HepG2 (cell line): ENCODE measurements around the gene CD248. TPM values are rescaled to one million over a fixed set of nuclear protein-coding genes. Genes with fewer than 3 reads are reported as not detected.

Experiments
- PRPF4 ChIP-seq: fragments of 200-400 bp; formaldehyde crosslinking; IDR thresholded peaks from 2 replicates; pipeline ENCODE4 v1.6.1; 2016; ENCODE audit warnings: low read length, low read depth; ENCODE audit not compliant: poor library complexity, severe bottlenecking
- SATB2 ChIP-seq: sonication (generic); formaldehyde crosslinking; IDR thresholded peaks from 2 replicates; pipeline ENCODE4 v1.5.0; 2020; ENCODE audit warnings: missing genetic modification reagents
- SOX6 ChIP-seq, 2 experiments: fragments of 450-650 bp in 1 of 2; sonication (generic) in 1 of 2; formaldehyde crosslinking in 1 of 2; IDR thresholded peaks; 2 replicates each; pipeline versions ENCODE4 v1.4.0 to v1.6.1; 2017 to 2020; ENCODE audit warnings: antibody characterized with exemption in 1 of 2, mild to moderate bottlenecking in 1 of 2, missing genetic modification reagents in 1 of 2
- TBP ChIP-seq: sonication (generic); formaldehyde crosslinking; IDR thresholded peaks from 2 replicates; pipeline ENCODE4 v1.5.0; 2020; ENCODE audit warnings: missing genetic modification reagents
- TSC22D2 ChIP-seq: sonication (generic); formaldehyde crosslinking; IDR thresholded peaks from 2 replicates; pipeline ENCODE4 v1.5.1; 2020; ENCODE audit warnings: missing genetic modification reagents, mild to moderate bottlenecking, borderline replicate concordance
- ZMYM3 ChIP-seq: sonication (generic); formaldehyde crosslinking; IDR thresholded peaks from 2 replicates; pipeline ENCODE4 v1.5.1; 2020; ENCODE audit warnings: mild to moderate bottlenecking, missing genetic modification reagents
- ZNF75D ChIP-seq: sonication (generic); formaldehyde crosslinking; IDR thresholded peaks from 2 replicates; pipeline ENCODE4 v1.8.1; 2023; ENCODE audit warnings: missing genetic modification reagents, mild to moderate bottlenecking, borderline replicate concordance
- ZNF775 ChIP-seq: sonication (generic); formaldehyde crosslinking; IDR thresholded peaks from 2 replicates; pipeline ENCODE4 v1.4.0; 2020; ENCODE audit warnings: missing genetic modification reagents, mild to moderate bottlenecking, moderate library complexity, borderline replicate concordance
- ZNF776 ChIP-seq: sonication (generic); formaldehyde crosslinking; IDR thresholded peaks from 2 replicates; pipeline ENCODE4 v1.4.0; 2020; ENCODE audit warnings: mild to moderate bottlenecking, missing genetic modification reagents
- polyA plus RNA-seq, 8 experiments: library from polyadenylated mRNA; depleted of rRNA in 3 of 8; stranded (reverse) in 7 of 8; unstranded in 1 of 8; fragments of >200 nt; fragmentation: Illumina TruSeq in 4 of 8; extraction: Trizol in 4 of 8; gene quantifications; 2 replicates each; pipeline versions ENCODE4 v1.2.1 to v1.2.3, GENCODE V29; 2011 to 2016; ENCODE audit warnings: low read depth in 4 of 8, missing spikeins in 1 of 8, mixed read lengths in 1 of 8; ENCODE audit not compliant: insufficient read depth in 1 of 8
- total RNA-seq, 5 experiments: library from RNA; depleted of rRNA; stranded (reverse); fragments of >200 nt; fragmentation: Illumina TruSeq; extraction: Trizol; gene quantifications; 2 replicates each; pipeline ENCODE4 v1.2.3, GENCODE V29; 2016; ENCODE audit warnings: low read depth in 1 of 5
- TF ChIP-seq, protein P1 (sequence below): sonication (generic); formaldehyde crosslinking; IDR thresholded peaks from 2 replicates; pipeline ENCODE4 v1.4.0; 2020; ENCODE audit warnings: low read depth, missing genetic modification reagents
- TF ChIP-seq, protein P2 (sequence below): sonication (generic); formaldehyde crosslinking; IDR thresholded peaks from 2 replicates; pipeline ENCODE4 v1.5.0; 2020; ENCODE audit warnings: mild to moderate bottlenecking, missing genetic modification reagents, moderate library complexity
- TF ChIP-seq, protein P3 (sequence below): sonication (generic); formaldehyde crosslinking; IDR thresholded peaks from 2 replicates; pipeline ENCODE4 v1.5.0; 2020; ENCODE audit warnings: missing genetic modification reagents, mild to moderate bottlenecking, borderline replicate concordance
- TF ChIP-seq, protein P4 (sequence below): sonication (generic); formaldehyde crosslinking; IDR thresholded peaks from 2 replicates; pipeline ENCODE4 v1.4.0; 2020; ENCODE audit warnings: missing genetic modification reagents, borderline replicate concordance
- TF ChIP-seq, protein P5 (sequence below): sonication (generic); formaldehyde crosslinking; conservative IDR thresholded peaks from 2 replicates; pipeline ENCODE4 v1.8.0; 2022; ENCODE audit warnings: missing genetic modification reagents

Gene CD248
- total and polyA plus RNA-seq, 2 of the 13 experiments (the other 11 are each of a cell fraction or from before 2014, with no cell fraction given), result 0.25 to 0.35 TPM

DNA sequence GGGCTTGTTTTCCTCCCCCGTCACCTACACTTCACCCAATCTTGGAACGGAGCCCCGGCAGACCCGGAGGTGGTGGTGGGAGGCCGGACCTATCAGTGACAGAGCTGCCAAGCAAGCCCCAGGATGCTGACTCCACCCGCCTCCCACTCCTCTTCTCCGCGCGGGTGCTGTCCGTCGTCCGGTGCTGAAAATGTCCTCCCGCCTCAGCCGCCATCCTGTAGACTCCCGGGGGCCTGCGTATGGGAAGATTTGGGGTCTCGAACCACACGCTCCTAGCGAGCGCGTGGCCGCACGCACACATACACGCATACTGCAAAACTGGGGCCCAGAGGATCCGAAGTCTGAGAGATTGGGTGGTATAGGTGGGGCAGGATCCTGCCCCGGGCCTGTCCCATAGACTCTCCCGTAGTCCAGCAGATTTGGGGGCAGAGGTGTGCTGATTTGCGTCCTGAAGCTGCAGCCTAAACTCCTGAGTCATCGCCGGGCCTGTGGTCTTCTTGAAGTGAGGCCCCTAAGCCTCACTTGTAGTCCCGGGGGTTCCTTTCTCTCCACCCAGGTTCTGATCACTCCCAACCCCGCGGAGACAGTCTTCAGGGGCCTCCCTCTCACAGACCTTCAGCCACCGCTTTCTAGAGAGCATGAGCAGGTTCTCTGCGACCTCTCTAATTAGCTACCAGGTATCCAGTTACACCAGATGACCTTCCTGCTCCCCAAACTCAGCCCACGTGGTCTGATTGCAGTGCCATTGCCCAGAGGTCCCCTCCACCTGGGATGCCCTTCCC lies 27.1 kb downstream of the CD248 start (continued):
- TF ChIP-seq, protein P1, sequence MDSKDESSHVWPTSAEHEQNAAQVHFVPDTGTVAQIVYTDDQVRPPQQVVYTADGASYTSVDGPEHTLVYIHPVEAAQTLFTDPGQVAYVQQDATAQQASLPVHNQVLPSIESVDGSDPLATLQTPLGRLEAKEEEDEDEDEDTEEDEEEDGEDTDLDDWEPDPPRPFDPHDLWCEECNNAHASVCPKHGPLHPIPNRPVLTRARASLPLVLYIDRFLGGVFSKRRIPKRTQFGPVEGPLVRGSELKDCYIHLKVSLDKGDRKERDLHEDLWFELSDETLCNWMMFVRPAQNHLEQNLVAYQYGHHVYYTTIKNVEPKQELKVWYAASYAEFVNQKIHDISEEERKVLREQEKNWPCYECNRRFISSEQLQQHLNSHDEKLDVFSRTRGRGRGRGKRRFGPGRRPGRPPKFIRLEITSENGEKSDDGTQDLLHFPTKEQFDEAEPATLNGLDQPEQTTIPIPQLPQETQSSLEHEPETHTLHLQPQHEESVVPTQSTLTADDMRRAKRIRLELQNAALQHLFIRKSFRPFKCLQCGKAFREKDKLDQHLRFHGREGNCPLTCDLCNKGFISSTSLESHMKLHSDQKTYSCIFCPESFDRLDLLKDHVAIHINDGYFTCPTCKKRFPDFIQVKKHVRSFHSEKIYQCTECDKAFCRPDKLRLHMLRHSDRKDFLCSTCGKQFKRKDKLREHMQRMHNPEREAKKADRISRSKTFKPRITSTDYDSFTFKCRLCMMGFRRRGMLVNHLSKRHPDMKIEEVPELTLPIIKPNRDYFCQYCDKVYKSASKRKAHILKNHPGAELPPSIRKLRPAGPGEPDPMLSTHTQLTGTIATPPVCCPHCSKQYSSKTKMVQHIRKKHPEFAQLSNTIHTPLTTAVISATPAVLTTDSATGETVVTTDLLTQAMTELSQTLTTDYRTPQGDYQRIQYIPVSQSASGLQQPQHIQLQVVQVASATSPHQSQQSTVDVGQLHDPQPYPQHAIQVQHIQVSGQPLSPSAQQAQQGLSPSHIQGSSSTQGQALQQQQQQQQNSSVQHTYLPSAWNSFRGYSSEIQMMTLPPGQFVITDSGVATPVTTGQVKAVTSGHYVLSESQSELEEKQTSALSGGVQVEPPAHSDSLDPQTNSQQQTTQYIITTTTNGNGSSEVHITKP (CRISPR knock-in tag), result peak; percentile 9; the same call in 1 of the 2 replicates
- TF ChIP-seq, protein P2, sequence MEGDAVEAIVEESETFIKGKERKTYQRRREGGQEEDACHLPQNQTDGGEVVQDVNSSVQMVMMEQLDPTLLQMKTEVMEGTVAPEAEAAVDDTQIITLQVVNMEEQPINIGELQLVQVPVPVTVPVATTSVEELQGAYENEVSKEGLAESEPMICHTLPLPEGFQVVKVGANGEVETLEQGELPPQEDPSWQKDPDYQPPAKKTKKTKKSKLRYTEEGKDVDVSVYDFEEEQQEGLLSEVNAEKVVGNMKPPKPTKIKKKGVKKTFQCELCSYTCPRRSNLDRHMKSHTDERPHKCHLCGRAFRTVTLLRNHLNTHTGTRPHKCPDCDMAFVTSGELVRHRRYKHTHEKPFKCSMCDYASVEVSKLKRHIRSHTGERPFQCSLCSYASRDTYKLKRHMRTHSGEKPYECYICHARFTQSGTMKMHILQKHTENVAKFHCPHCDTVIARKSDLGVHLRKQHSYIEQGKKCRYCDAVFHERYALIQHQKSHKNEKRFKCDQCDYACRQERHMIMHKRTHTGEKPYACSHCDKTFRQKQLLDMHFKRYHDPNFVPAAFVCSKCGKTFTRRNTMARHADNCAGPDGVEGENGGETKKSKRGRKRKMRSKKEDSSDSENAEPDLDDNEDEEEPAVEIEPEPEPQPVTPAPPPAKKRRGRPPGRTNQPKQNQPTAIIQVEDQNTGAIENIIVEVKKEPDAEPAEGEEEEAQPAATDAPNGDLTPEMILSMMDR, result no peak
- TF ChIP-seq ZNF775 (CRISPR knock-in tag) (no peak), ZMYM3 (no peak; the same call in 1 of the 2 replicates), ZNF776 (CRISPR knock-in tag) (no peak; the same call in 1 of the 2 replicates), PRPF4 (no peak), ZNF75D (CRISPR knock-in tag) (peak; percentile 59; the same call in 1 of the 2 replicates), TBP (CRISPR knock-in tag) (no peak), SOX6 (IDR thresholded peaks at IDR 0.05) (no peak), SOX6 (CRISPR knock-in tag; IDR thresholded peaks at IDR 0.05) (no peak), TSC22D2 (0 out of 2 replicates have a peak, but pooled peaks have one; percentile 82), SATB2 (CRISPR knock-in tag) (peak; percentile 82; the same call in 1 of the 2 replicates)
- TF ChIP-seq, protein P3, sequence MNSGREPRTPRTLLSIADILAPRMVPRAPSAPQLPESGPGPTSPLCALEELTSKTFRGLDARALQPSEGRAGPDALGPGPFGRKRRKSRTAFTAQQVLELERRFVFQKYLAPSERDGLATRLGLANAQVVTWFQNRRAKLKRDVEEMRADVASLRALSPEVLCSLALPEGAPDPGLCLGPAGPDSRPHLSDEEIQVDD (CRISPR knock-in tag), result peak; percentile 72; the same call in 1 of the 2 replicates
- TF ChIP-seq, protein P4, sequence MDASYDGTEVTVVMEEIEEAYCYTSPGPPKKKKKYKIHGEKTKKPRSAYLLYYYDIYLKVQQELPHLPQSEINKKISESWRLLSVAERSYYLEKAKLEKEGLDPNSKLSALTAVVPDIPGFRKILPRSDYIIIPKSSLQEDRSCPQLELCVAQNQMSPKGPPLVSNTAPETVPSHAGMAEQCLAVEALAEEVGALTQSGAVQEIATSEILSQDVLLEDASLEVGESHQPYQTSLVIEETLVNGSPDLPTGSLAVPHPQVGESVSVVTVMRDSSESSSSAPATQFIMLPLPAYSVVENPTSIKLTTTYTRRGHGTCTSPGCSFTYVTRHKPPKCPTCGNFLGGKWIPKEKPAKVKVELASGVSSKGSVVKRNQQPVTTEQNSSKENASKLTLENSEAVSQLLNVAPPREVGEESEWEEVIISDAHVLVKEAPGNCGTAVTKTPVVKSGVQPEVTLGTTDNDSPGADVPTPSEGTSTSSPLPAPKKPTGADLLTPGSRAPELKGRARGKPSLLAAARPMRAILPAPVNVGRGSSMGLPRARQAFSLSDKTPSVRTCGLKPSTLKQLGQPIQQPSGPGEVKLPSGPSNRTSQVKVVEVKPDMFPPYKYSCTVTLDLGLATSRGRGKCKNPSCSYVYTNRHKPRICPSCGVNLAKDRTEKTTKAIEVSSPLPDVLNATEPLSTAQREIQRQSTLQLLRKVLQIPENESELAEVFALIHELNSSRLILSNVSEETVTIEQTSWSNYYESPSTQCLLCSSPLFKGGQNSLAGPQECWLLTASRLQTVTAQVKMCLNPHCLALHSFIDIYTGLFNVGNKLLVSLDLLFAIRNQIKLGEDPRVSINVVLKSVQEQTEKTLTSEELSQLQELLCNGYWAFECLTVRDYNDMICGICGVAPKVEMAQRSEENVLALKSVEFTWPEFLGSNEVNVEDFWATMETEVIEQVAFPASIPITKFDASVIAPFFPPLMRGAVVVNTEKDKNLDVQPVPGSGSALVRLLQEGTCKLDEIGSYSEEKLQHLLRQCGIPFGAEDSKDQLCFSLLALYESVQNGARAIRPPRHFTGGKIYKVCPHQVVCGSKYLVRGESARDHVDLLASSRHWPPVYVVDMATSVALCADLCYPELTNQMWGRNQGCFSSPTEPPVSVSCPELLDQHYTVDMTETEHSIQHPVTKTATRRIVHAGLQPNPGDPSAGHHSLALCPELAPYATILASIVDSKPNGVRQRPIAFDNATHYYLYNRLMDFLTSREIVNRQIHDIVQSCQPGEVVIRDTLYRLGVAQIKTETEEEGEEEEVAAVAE, result peak; percentile 81; the same call in 1 of the 2 replicates
- TF ChIP-seq, protein P5, sequence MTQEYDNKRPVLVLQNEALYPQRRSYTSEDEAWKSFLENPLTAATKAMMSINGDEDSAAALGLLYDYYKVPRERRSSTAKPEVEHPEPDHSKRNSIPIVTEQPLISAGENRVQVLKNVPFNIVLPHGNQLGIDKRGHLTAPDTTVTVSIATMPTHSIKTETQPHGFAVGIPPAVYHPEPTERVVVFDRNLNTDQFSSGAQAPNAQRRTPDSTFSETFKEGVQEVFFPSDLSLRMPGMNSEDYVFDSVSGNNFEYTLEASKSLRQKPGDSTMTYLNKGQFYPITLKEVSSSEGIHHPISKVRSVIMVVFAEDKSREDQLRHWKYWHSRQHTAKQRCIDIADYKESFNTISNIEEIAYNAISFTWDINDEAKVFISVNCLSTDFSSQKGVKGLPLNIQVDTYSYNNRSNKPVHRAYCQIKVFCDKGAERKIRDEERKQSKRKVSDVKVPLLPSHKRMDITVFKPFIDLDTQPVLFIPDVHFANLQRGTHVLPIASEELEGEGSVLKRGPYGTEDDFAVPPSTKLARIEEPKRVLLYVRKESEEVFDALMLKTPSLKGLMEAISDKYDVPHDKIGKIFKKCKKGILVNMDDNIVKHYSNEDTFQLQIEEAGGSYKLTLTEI, result no peak
